ENCODE measurements around the gene FAT3.

GRCh38 chr11:92222701-92223100, 1.9 kb upstream of the FAT3 start:
- no peak for TF ChIP-seq CTCF (IDR thresholded peaks at IDR 0.05)
- TF ChIP-seq POLR2AphosphoS5 (IDR thresholded peaks at IDR 0.05) = no peak
- TF ChIP-seq POLR2A (IDR thresholded peaks at IDR 0.05) = no peak
- TF ChIP-seq EP300 (IDR thresholded peaks at IDR 0.05) = no peak

Measured in sigmoid colon (tissue), 4 donors.